Vagina (tissue), 2 donors: ENCODE data around the gene LDB1. TPM values are rescaled to one million over a fixed set of nuclear protein-coding genes. Genes with fewer than 3 reads are reported as not detected.

Experiments used
- DNase-seq, 2 donors: peaks; one replicate each; pipeline ENCODE4 v3.0.0-alpha.2; 2017; ENCODE audit errors: extremely low spot score in 2 of 2
- H3K27ac ChIP-seq: fragments of 200-600 bp; sonication (generic); one replicate; pipeline ENCODE4 v1.5.1; 2019
- H3K27me3 ChIP-seq: fragments of 200-600 bp; sonication (generic); one replicate; pipeline ENCODE4 v1.5.1; 2019
- H3K36me3 ChIP-seq, 2 donors: fragments of 200-600 bp; sonication (generic); one replicate each; pipeline ENCODE4 v1.5.1; 2017 to 2019
- H3K4me1 ChIP-seq: fragments of 200-600 bp; sonication (generic); one replicate; pipeline ENCODE4 v1.5.1; 2019
- H3K4me3 ChIP-seq, 2 donors: fragments of 200-600 bp; sonication (generic); 1 replicate in 1 of 2; 2 replicates in 1 of 2; pipeline ENCODE4 v1.5.1; 2016 to 2019
- H3K9me3 ChIP-seq: fragments of 200-600 bp; sonication (generic); one replicate; pipeline ENCODE4 v1.5.1; 2019
- CTCF ChIP-seq, 3 experiments: fragments of 450-650 bp in 2 of 3; fragments of 200-600 bp in 1 of 3; sonication (generic) in 1 of 3; IDR thresholded peaks; one replicate each; pipeline ENCODE4 v1.5.1; 2017 to 2019; ENCODE audit warnings: antibody characterized with exemption in 3 of 3, mild to moderate bottlenecking in 2 of 3, moderate library complexity in 2 of 3
- POLR2A ChIP-seq, 2 donors: fragments of 450-650 bp; IDR thresholded peaks; one replicate each; pipeline ENCODE4 v1.6.1; 2017; ENCODE audit warnings: antibody characterized with exemption in 2 of 2, mild to moderate bottlenecking in 2 of 2, moderate library complexity in 2 of 2
- POLR2AphosphoS5 ChIP-seq, 2 donors: sonication (generic); formaldehyde crosslinking; IDR thresholded peaks; one replicate each; pipeline ENCODE4 v1.9.0; 2017; ENCODE audit warnings: antibody characterized with exemption in 2 of 2, mild to moderate bottlenecking in 2 of 2, low read depth in 1 of 2; ENCODE audit not compliant: insufficient read depth in 1 of 2
- intact Hi-C: fragments of 100-400 bp; cut with DNase I; formaldehyde crosslinking; loops from one replicate; pipeline ENCODE4 v1.15.1; 2023
- total RNA-seq: library from RNA; depleted of rRNA; stranded (reverse); fragments of >200 nt; gene quantifications from one replicate; pipeline ENCODE4 v1.2.3, GENCODE V29; 2016

The LDB1 gene
- total RNA-seq, 1 donor from 2014 or later: 62.6 TPM

GRCh38 chr10:102141583-102142107 is 21.5 kb upstream of the LDB1 start:
- DNase-seq: no peak
- Histone ChIP-seq H3K4me3 (no peak overlapping the region), H3K4me1 (peaks cover 7% of the 10 kb centered on the region), H3K9me3 (no peaks in the 10 kb centered on the region), H3K27me3 (no peaks in the 10 kb centered on the region), H3K36me3 (peaks cover 4 to 53% of the 10 kb centered on the region in 2 donors), H3K27ac (no peak overlapping the region)
- TF ChIP-seq CTCF (IDR thresholded peaks at IDR 0.05) (no peak), POLR2AphosphoS5 (IDR thresholded peaks at IDR 0.05; ENCODE audit: insufficient read depth in 1 of 2, low read depth in 1 of 2) (no peak), POLR2A (IDR thresholded peaks at IDR 0.05) (no peak)
- intact Hi-C loops: no loop called here

- Histone ChIP-seq H3K9me3 (no peaks in the 10 kb centered on the region), H3K27ac (no peak overlapping the region), H3K4me1 (peaks cover 13% of the 10 kb centered on the region), H3K36me3 (peaks cover 4 to 53% of the 10 kb centered on the region in 2 donors), H3K27me3 (no peaks in the 10 kb centered on the region), H3K4me3 (no peak overlapping the region)
- intact Hi-C loops: no loop called here
- DNase-seq: no peak
- TF ChIP-seq POLR2A (IDR thresholded peaks at IDR 0.05): no peak
- TF ChIP-seq CTCF (IDR thresholded peaks at IDR 0.05): no peak
- TF ChIP-seq POLR2AphosphoS5 (IDR thresholded peaks at IDR 0.05; ENCODE audit: insufficient read depth in 1 of 2, low read depth in 1 of 2): no peak
Measured at GRCh38 chr10:102140913-102141540, 20.9 kb upstream of the LDB1 start.

GRCh38 chr10:102140218-102140617 is 20.1 kb upstream of the LDB1 start:
- Histone ChIP-seq H3K27me3 (no peaks in the 10 kb centered on the region), H3K27ac (no peak overlapping the region), H3K9me3 (no peaks in the 10 kb centered on the region), H3K4me1 (peaks cover 21% of the 10 kb centered on the region), H3K4me3 (no peak overlapping the region), H3K36me3 (peaks cover 4 to 53% of the 10 kb centered on the region in 2 donors)
- intact Hi-C loops: no loop called here
- no peak for DNase-seq
- no peak for TF ChIP-seq POLR2AphosphoS5 (IDR thresholded peaks at IDR 0.05; ENCODE audit: insufficient read depth in 1 of 2, low read depth in 1 of 2)

- peaks cover 28% of the 10 kb centered on the region for H3K4me1 ChIP-seq
- H3K36me3 ChIP-seq: peaks cover 4 to 46% of the 10 kb centered on the region in 2 donors
- intact Hi-C loops: no loop called here
- H3K4me3 ChIP-seq: no peak overlapping the region
- no peak overlapping the region for H3K27ac ChIP-seq
- H3K27me3 ChIP-seq: no peaks in the 10 kb centered on the region
- H3K9me3 ChIP-seq: no peaks in the 10 kb centered on the region
- DNase-seq: no peak
- TF ChIP-seq POLR2AphosphoS5 (IDR thresholded peaks at IDR 0.05; ENCODE audit: insufficient read depth in 1 of 2, low read depth in 1 of 2) (no peak), POLR2A (IDR thresholded peaks at IDR 0.05) (no peak), CTCF (IDR thresholded peaks at IDR 0.05) (no peak)
Measured at GRCh38 chr10:102139281-102140110, 19.3 kb upstream of the LDB1 start.

- H3K4me1 ChIP-seq: peaks cover 37% of the 10 kb centered on the region
- H3K4me3 ChIP-seq: no peak overlapping the region
- H3K36me3 ChIP-seq: peaks cover 4 to 33% of the 10 kb centered on the region in 2 donors
- no peaks in the 10 kb centered on the region for H3K9me3 ChIP-seq
- H3K27me3 ChIP-seq: no peaks in the 10 kb centered on the region
- intact Hi-C loops: no loop called here
- no peak overlapping the region for H3K27ac ChIP-seq
- TF ChIP-seq CTCF (IDR thresholded peaks at IDR 0.05) (no peak), POLR2AphosphoS5 (IDR thresholded peaks at IDR 0.05; ENCODE audit: insufficient read depth in 1 of 2, low read depth in 1 of 2) (no peak), POLR2A (IDR thresholded peaks at IDR 0.05) (no peak)
- DNase-seq: no peak
Measured at GRCh38 chr10:102135956-102136526, 15.9 kb upstream of the LDB1 start.
